GM12878 (cell line): ENCODE data around the gene SIRT7. TPM values are rescaled to one million over a fixed set of nuclear protein-coding genes. Genes with fewer than 3 reads are reported as not detected.
A peak's percentile ranks its signal among the peaks of the same experiment; 100 is the strongest.

Experiments used
- ATAC-seq: fragments of 200-7000 bp; cut with Tn5 transposase; 3 replicates; pipeline ENCODE4 v1.9.1; 2020; ENCODE audit warnings: mild to moderate bottlenecking, moderate library complexity
- BruUV-seq: library from RNA; stranded (reverse); fragments of 400-500 nt; replicated peaks from 2 replicates; lab custom pipeline; 2021; lab: Mats Ljungman, UMichigan
- CTCF ChIA-PET: fragments of 300-600 bp; sonication (Branson Sonifier 250); formaldehyde crosslinking; extraction: SDS; loops from one replicate; lab custom pipeline; 2021; ENCODE audit warnings: inconsistent platforms; lab: Yijun Ruan, JAX
- POLR2A ChIA-PET: fragments of 350-600 bp; formaldehyde crosslinking; extraction: SDS; loops from one replicate; lab custom pipeline; 2021; ENCODE audit warnings: inconsistent platforms; lab: Charles Lee
- RAD21 ChIA-PET: fragments of 300-600 bp; sonication (Branson Sonifier 250); formaldehyde crosslinking; loops from one replicate; lab custom pipeline; 2023; ENCODE audit warnings: antibody characterized with exemption; ENCODE audit not compliant: unreplicated experiment; lab: Charles Lee
- SMC1A ChIA-PET: fragments of 300-600 bp; sonication (Branson Sonifier 250); formaldehyde crosslinking; loops from one replicate; lab custom pipeline; 2023; ENCODE audit not compliant: unreplicated experiment, uncharacterized antibody; lab: Charles Lee
- DNase-seq: peaks from one replicate; pipeline ENCODE4 v3.0.0-alpha.2; 2011; ENCODE audit warnings: low read depth, low spot score
- FAIRE-seq: peaks from 3 replicates; lab custom pipeline; 2011; peaks lifted over from hg19 to GRCh38; lab: Jason Lieb, UNC
- H2AFZ ChIP-seq: 2 replicates; pipeline ENCODE4 v1.6.0; 2011; ENCODE audit warnings: low read depth, low read length, control low read depth; ENCODE audit not compliant: control insufficient read depth
- H3K27ac ChIP-seq: 2 replicates; pipeline ENCODE4 v1.5.1; 2011; ENCODE audit warnings: control low read depth; ENCODE audit not compliant: control insufficient read depth, insufficient read depth
- H3K27me3 ChIP-seq, 2 experiments: replicated peaks in 1 of 2; 2 replicates each; pipeline versions ENCODE4 v1.6.0 to v1.6.1; 2011; ENCODE audit warnings: low read length in 1 of 2; ENCODE audit not compliant: control insufficient read depth in 2 of 2, insufficient read depth in 2 of 2
- H3K36me3 ChIP-seq, 2 experiments: 2 replicates each; pipeline ENCODE4 v1.5.1; 2011; ENCODE audit warnings: low read length in 1 of 2; ENCODE audit not compliant: control insufficient read depth in 2 of 2, insufficient read depth in 2 of 2
- H3K4me1 ChIP-seq: 2 replicates; pipeline ENCODE4 v1.6.1; 2011; ENCODE audit warnings: mild to moderate bottlenecking, low read length, moderate library complexity, mixed read lengths; ENCODE audit not compliant: control insufficient read depth, insufficient read depth
- H3K4me2 ChIP-seq: 2 replicates; pipeline ENCODE4 v1.6.0; 2011; ENCODE audit warnings: control low read depth; ENCODE audit not compliant: control insufficient read depth, insufficient read depth
- H3K4me3 ChIP-seq: fragments of 200-600 bp; sonication (generic); 2 replicates; pipeline ENCODE4 v1.5.1; 2016
- H3K79me2 ChIP-seq: 2 replicates; pipeline ENCODE4 v1.6.0; 2011; ENCODE audit warnings: low read length; ENCODE audit not compliant: control insufficient read depth, insufficient read depth
- H3K9ac ChIP-seq: 2 replicates; pipeline ENCODE4 v1.8.0; 2011; ENCODE audit warnings: low read length, control low read depth, mixed read lengths; ENCODE audit not compliant: control insufficient read depth, insufficient read depth
- H3K9me3 ChIP-seq: replicated peaks from 3 replicates; pipeline ENCODE4 v1.5.1; 2011; ENCODE audit warnings: mild to moderate bottlenecking, low read length; ENCODE audit not compliant: control insufficient read depth, insufficient read depth
- H4K20me1 ChIP-seq: 2 replicates; pipeline ENCODE4 v1.6.0; 2011; ENCODE audit not compliant: control insufficient read depth, insufficient read depth
- MTA2 ChIP-seq: fragments of 450-650 bp; IDR thresholded peaks from 2 replicates; pipeline ENCODE4 v1.6.1; 2016; ENCODE audit warnings: low read depth, mild to moderate bottlenecking, moderate library complexity
- NBN ChIP-seq: fragments of 450-650 bp; IDR thresholded peaks from 2 replicates; pipeline ENCODE4 v1.6.1; 2016
- NFIC ChIP-seq: IDR thresholded peaks from 2 replicates; pipeline ENCODE4 v1.6.1; 2012; ENCODE audit warnings: low read depth, mild to moderate bottlenecking, inconsistent platforms, low read length, moderate library complexity
- STAT3 ChIP-seq: IDR thresholded peaks from 2 replicates; pipeline ENCODE4 v1.6.1; 2011; ENCODE audit warnings: low read depth, low read length, improper control_type of control experiment
- WRNIP1 ChIP-seq: IDR thresholded peaks from 2 replicates; pipeline ENCODE4 v1.6.1; 2011; ENCODE audit warnings: low read depth, low read length, improper control_type of control experiment, borderline replicate concordance
- WGBS: methylation state at CpG from one replicate; pipeline ENCODE4 v1.1.6; 2016; ENCODE audit warnings: low lambda C conversion rate; ENCODE audit not compliant: insufficient replicate concordance, insufficient coverage; ENCODE audit errors: missing lambda C conversion rate; 5-methylcytosine and 5-hydroxymethylcytosine counted together
- in situ Hi-C: fragments of 300-500 bp; cut with MboI; formaldehyde crosslinking; loops from 9 replicates; pipeline ENCODE4 v1.14.3; 2018; ENCODE audit warnings: mixed read lengths
- intact Hi-C: fragments of 100-400 bp; cut with micrococcal nuclease; formaldehyde crosslinking; loops from one replicate; pipeline ENCODE4 v1.14.2; 2022; ENCODE audit not compliant: unreplicated experiment
- polyA plus RNA-seq, 11 experiments: library from polyadenylated mRNA; depleted of rRNA in 4 of 11; unstranded in 6 of 11; stranded (reverse) in 5 of 11; fragments of >200 nt; fragmentation: Nextera tagmentation in 4 of 11; fragmentation: Illumina TruSeq in 1 of 11; extraction: Ambion mirVana in 4 of 11; extraction: Trizol in 1 of 11; gene quantifications; 1 replicate in 1 of 11; 2 replicates in 10 of 11; pipeline versions ENCODE4 v1.2.1 to v1.2.3, GENCODE V29; 2011 to 2016; ENCODE audit warnings: inconsistent platforms in 2 of 11, missing spikeins in 2 of 11, low read depth in 1 of 11
- total RNA-seq, 4 experiments: library from RNA; depleted of rRNA in 3 of 4; stranded (reverse); fragments of >200 nt in 3 of 4; fragmentation: Illumina TruSeq in 1 of 4; extraction: Trizol in 1 of 4; gene quantifications; 2 replicates each; pipeline versions ENCODE4 v1.2.1 to v1.2.3, GENCODE V29; 2013 to 2021
- TF ChIP-seq, protein P1 (sequence below): IDR thresholded peaks from 2 replicates; pipeline ENCODE4 v1.6.1; 2012; ENCODE audit warnings: mild to moderate bottlenecking, low read depth, low read length

Gene SIRT7
- total and polyA plus RNA-seq, 10 of the 15 experiments (the other 5 are each of a cell fraction or from before 2014, with no cell fraction given) = 1.2 to 56.2 (median 22.7) TPM

GRCh38 chr17:81889602-81890001 lies 28.4 kb downstream of the SIRT7 start:
- H3K9ac ChIP-seq = peak overlapping the region; percentile 98
- CTCF ChIA-PET = no interaction called here
- no peaks in the 10 kb centered on the region for H3K9me3 ChIP-seq
- H2AFZ ChIP-seq = no peak overlapping the region
- intact Hi-C loops (loop anchor here (2.0 kb wide), 1 partner anchor 17 kb away; no protein-coding TSS in a partner anchor), in situ Hi-C loops (no loop called here)
- H3K4me2 ChIP-seq = peak overlapping the region; percentile 97
- WGBS = 90% methylated on average over 9 of the region's 9 CpGs
- H3K27ac ChIP-seq = no peak overlapping the region
- POLR2A ChIA-PET = interaction anchor here (0.6 kb wide), 1 partner anchor 9 kb away, joined by 4 read pairs; no protein-coding TSS in a partner anchor
- peaks cover 52% of the 10 kb centered on the region for H3K79me2 ChIP-seq
- RAD21 ChIA-PET = no interaction called here
- no peaks in the 10 kb centered on the region for H3K27me3 ChIP-seq
- SMC1A ChIA-PET = no interaction called here
- peaks cover 30% of the 10 kb centered on the region for H3K4me1 ChIP-seq
- no peak for ATAC-seq
- no peak for FAIRE-seq
- H4K20me1 ChIP-seq = 0 out of 2 replicates have a peak, but pooled peaks cover 3% of the 10 kb centered on the region
- TF ChIP-seq STAT3 (no peak), WRNIP1 (no peak), NFIC (no peak), MTA2 (no peak), NBN (no peak)
- TF ChIP-seq, protein P1, sequence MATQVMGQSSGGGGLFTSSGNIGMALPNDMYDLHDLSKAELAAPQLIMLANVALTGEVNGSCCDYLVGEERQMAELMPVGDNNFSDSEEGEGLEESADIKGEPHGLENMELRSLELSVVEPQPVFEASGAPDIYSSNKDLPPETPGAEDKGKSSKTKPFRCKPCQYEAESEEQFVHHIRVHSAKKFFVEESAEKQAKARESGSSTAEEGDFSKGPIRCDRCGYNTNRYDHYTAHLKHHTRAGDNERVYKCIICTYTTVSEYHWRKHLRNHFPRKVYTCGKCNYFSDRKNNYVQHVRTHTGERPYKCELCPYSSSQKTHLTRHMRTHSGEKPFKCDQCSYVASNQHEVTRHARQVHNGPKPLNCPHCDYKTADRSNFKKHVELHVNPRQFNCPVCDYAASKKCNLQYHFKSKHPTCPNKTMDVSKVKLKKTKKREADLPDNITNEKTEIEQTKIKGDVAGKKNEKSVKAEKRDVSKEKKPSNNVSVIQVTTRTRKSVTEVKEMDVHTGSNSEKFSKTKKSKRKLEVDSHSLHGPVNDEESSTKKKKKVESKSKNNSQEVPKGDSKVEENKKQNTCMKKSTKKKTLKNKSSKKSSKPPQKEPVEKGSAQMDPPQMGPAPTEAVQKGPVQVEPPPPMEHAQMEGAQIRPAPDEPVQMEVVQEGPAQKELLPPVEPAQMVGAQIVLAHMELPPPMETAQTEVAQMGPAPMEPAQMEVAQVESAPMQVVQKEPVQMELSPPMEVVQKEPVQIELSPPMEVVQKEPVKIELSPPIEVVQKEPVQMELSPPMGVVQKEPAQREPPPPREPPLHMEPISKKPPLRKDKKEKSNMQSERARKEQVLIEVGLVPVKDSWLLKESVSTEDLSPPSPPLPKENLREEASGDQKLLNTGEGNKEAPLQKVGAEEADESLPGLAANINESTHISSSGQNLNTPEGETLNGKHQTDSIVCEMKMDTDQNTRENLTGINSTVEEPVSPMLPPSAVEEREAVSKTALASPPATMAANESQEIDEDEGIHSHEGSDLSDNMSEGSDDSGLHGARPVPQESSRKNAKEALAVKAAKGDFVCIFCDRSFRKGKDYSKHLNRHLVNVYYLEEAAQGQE = no peak
- TF ChIP-seq, all 136 proteins: peak for 0
- H3K36me3 ChIP-seq = peaks cover 22 to 26% of the 10 kb centered on the region in 2 experiments; a peak in 3 of 4 replicates
- peak overlapping the region; percentile 91; the same call in 1 of the 2 replicates for H3K4me3 ChIP-seq
- DNase-seq = no peak
- BruUV-seq = no TSS peak
